Endothelial cell of umbilical vein (primary cell): ENCODE results near the gene NMNAT3. TPM values are rescaled to one million over a fixed set of nuclear protein-coding genes. Genes with fewer than 3 reads are reported as not detected.

Experiments
- BruUV-seq: library from RNA; stranded (reverse); fragments of 400-500 nt; replicated peaks from 2 replicates; lab custom pipeline; 2021; lab: Mats Ljungman, UMichigan
- CTCF ChIA-PET: fragments of 300-600, 350-600 bp; sonication (Branson Sonifier 250); formaldehyde crosslinking; loops from one replicate; lab custom pipeline; 2021; ENCODE audit warnings: antibody characterized with exemption, inconsistent platforms; lab: Charles Lee
- POLR2A ChIA-PET: fragments of 300-600, 350-600 bp; sonication (Branson Sonifier 250); formaldehyde crosslinking; loops from one replicate; lab custom pipeline; 2021; ENCODE audit warnings: antibody characterized with exemption, inconsistent platforms; lab: Charles Lee
- DNase-seq: peaks from one replicate; pipeline ENCODE4 v3.0.0-alpha.2; 2011; ENCODE audit warnings: low read depth, low spot score
- FAIRE-seq: peaks from 2 replicates; lab custom pipeline; 2011; peaks lifted over from hg19 to GRCh38; lab: Jason Lieb, UNC
- H2AFZ ChIP-seq: 2 replicates; pipeline ENCODE4 v1.6.0; 2012; ENCODE audit warnings: low read depth, low read length, control low read depth, inconsistent platforms
- H3K27ac ChIP-seq: 2 replicates; pipeline ENCODE4 v1.5.1; 2011; ENCODE audit warnings: low read depth, mild to moderate bottlenecking, control low read depth, low read length, moderate library complexity; ENCODE audit not compliant: insufficient read depth
- H3K27me3 ChIP-seq, 2 experiments: 2 replicates each; pipeline versions ENCODE4 v1.6.0 to v1.6.1; 2011; ENCODE audit warnings: low read length in 2 of 2, mixed read lengths in 1 of 2; ENCODE audit not compliant: control insufficient read depth in 2 of 2, insufficient read depth in 2 of 2
- H3K36me3 ChIP-seq, 2 experiments: 2 replicates in 1 of 2; 3 replicates in 1 of 2; pipeline ENCODE4 v1.5.1; 2011; ENCODE audit warnings: low read length in 2 of 2, mild to moderate bottlenecking in 1 of 2, moderate library complexity in 1 of 2; ENCODE audit not compliant: control insufficient read depth in 2 of 2, insufficient read depth in 2 of 2; ENCODE audit errors: extremely low read depth in 1 of 2
- H3K4me1 ChIP-seq: 3 replicates; pipeline ENCODE4 v1.5.1; 2011; ENCODE audit warnings: mild to moderate bottlenecking, low read length; ENCODE audit not compliant: control insufficient read depth, insufficient read depth; ENCODE audit errors: extremely low read depth
- H3K4me2 ChIP-seq: 2 replicates; pipeline ENCODE4 v1.6.1; 2011; ENCODE audit warnings: low read length, control low read depth, mixed read lengths; ENCODE audit not compliant: insufficient read depth
- H3K4me3 ChIP-seq, 3 experiments: fragments of 200-600 bp in 1 of 3; sonication (generic), shearing (Covaris generic) in 1 of 3; replicated peaks in 1 of 3; 2 replicates each; pipeline ENCODE4 v1.5.1; 2011 to 2016; ENCODE audit warnings: control low read depth in 3 of 3, low read length in 3 of 3, mild to moderate bottlenecking in 2 of 3, inconsistent platforms in 1 of 3, low read depth in 1 of 3, moderate library complexity in 1 of 3; ENCODE audit not compliant: insufficient read depth in 1 of 3
- H3K79me2 ChIP-seq: 2 replicates; pipeline ENCODE4 v1.6.0; 2012; ENCODE audit warnings: low read length, inconsistent platforms; ENCODE audit not compliant: control insufficient read depth, insufficient read depth
- H3K9ac ChIP-seq: replicated peaks from 2 replicates; pipeline ENCODE3; 2011; ENCODE audit warnings: low read length, control low read depth; ENCODE audit not compliant: insufficient read depth; ENCODE audit errors: extremely low read depth
- H3K9me1 ChIP-seq: replicated peaks from 3 replicates; pipeline ENCODE4 v1.6.0; 2011; ENCODE audit warnings: mild to moderate bottlenecking, low read length; ENCODE audit not compliant: control insufficient read depth, insufficient read depth; ENCODE audit errors: extremely low read depth
- H3K9me3 ChIP-seq: replicated peaks from 2 replicates; pipeline ENCODE4 v1.5.1; 2012; ENCODE audit warnings: low read length, inconsistent platforms; ENCODE audit not compliant: control insufficient read depth, insufficient read depth
- H4K20me1 ChIP-seq: replicated peaks from 2 replicates; pipeline ENCODE3; 2011; ENCODE audit warnings: mild to moderate bottlenecking, low read length; ENCODE audit not compliant: control insufficient read depth, insufficient read depth; ENCODE audit errors: extremely low read depth
- EZH2 ChIP-seq: IDR thresholded peaks from 2 replicates; pipeline ENCODE4 v1.6.1; 2012; ENCODE audit warnings: borderline replicate concordance, low read depth, mild to moderate bottlenecking, moderate library complexity, low read length, inconsistent platforms; ENCODE audit not compliant: severe bottlenecking
- FOS ChIP-seq: IDR thresholded peaks from 2 replicates; pipeline ENCODE4 v1.6.1; 2011; ENCODE audit warnings: mild to moderate bottlenecking, low read length, moderate library complexity, borderline replicate concordance; ENCODE audit not compliant: insufficient read depth
- GATA2 ChIP-seq: IDR thresholded peaks from 2 replicates; pipeline ENCODE4 v1.7.0; 2011; ENCODE audit warnings: low read depth, mild to moderate bottlenecking, moderate library complexity, mixed read lengths, low read length; ENCODE audit not compliant: insufficient read length, insufficient read depth
- JUN ChIP-seq: IDR thresholded peaks from 2 replicates; pipeline ENCODE4 v1.6.1; 2011; ENCODE audit warnings: borderline replicate concordance, low read depth; ENCODE audit not compliant: insufficient read length, insufficient read depth
- MYC ChIP-seq: IDR thresholded peaks from one replicate; pipeline ENCODE4 v1.6.1; 2011; ENCODE audit warnings: mild to moderate bottlenecking, low read depth, low read length
- POLR2A ChIP-seq: IDR thresholded peaks from 2 replicates; pipeline ENCODE4 v1.6.1; 2012; ENCODE audit warnings: low read depth, mild to moderate bottlenecking, control low read depth, low read length
- POLR2AphosphoS5 ChIP-seq: IDR thresholded peaks from 2 replicates; pipeline ENCODE4 v1.6.1; 2012; ENCODE audit warnings: low read depth, mild to moderate bottlenecking, control low read depth, low read length, moderate library complexity; ENCODE audit not compliant: insufficient read depth
- dilution Hi-C: fragments of 300-500 bp; cut with MboI; formaldehyde crosslinking; loops from one replicate; pipeline ENCODE4 v1.15.0; 2019; ENCODE audit warnings: low sequenced_read_pairs; ENCODE audit not compliant: extremely low pct_ligation_motif_present
- intact Hi-C: fragments of 100-400 bp; cut with micrococcal nuclease; formaldehyde crosslinking; loops from one replicate; pipeline ENCODE4 v1.10.0; 2022
- polyA plus RNA-seq, 4 experiments: library from polyadenylated mRNA; depleted of rRNA in 3 of 4; stranded (reverse) in 3 of 4; unstranded in 1 of 4; fragments of >200 nt; gene quantifications; 2 replicates each; pipeline versions ENCODE4 v1.2.1 to v1.2.3, GENCODE V29; 2011 to 2012; ENCODE audit warnings: missing spikeins in 1 of 4
- total RNA-seq: library from RNA; stranded (reverse); gene quantifications from 2 replicates; pipeline ENCODE4 v1.2.3, GENCODE V29; 2021
- TF ChIP-seq, protein P1 (sequence below): IDR thresholded peaks from 2 replicates; pipeline ENCODE4 v1.6.1; 2011; ENCODE audit not compliant: insufficient read depth, insufficient read length
- TF ChIP-seq, protein P2 (sequence below), 2 donors: IDR thresholded peaks; 1 replicate in 1 of 2; 2 replicates in 1 of 2; pipeline ENCODE4 v1.5.1; 2011; ENCODE audit warnings: low read length in 2 of 2, mild to moderate bottlenecking in 2 of 2, moderate library complexity in 2 of 2, control low read depth in 1 of 2, inconsistent platforms in 1 of 2, low read depth in 1 of 2; ENCODE audit not compliant: insufficient read depth in 1 of 2; ENCODE audit errors: extremely low read depth in 1 of 2

NMNAT3 gene
- total and polyA plus RNA-seq, 2 donors (not counting 3 experiments of a cell fraction or from before 2014, with no cell fraction given) = 0.59 to 0.60 TPM

DNA sequence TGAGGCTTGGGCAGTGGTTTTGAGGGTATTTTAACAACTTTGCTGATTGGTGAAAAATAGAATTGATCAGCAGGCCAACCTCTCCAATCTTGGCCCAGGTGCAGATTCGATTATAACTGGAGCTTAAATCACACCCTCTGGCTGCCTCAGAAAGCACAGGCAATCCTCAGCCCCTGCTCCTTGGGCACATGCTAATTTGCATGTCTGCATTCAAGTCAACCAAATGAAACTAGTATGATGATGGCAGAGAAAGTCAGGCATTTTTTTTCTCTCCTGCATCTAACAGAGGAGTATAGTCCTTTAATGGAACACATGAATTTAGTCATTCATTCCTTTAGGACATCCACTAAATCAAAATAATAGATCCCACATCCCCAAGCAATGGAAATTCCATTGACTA, 16.8 kb upstream of the NMNAT3 start:
- dilution Hi-C loops = no loop called here
- Histone ChIP-seq H3K36me3 (no peaks in the 10 kb centered on the region), H3K9me1 (no peaks in the 10 kb centered on the region), H3K27me3 (no peaks in the 10 kb centered on the region), H3K79me2 (no peaks in the 10 kb centered on the region), H3K27ac (no peak overlapping the region), H4K20me1 (no peaks in the 10 kb centered on the region), H3K4me2 (no peak overlapping the region), H2AFZ (no peak overlapping the region), H3K4me3 (no peak overlapping the region), H3K4me1 (no peaks in the 10 kb centered on the region), H3K9ac (no peak overlapping the region), H3K9me3 (no peaks in the 10 kb centered on the region)
- intact Hi-C loops = no loop called here
- no peak for DNase-seq
- ChIA-PET POLR2A (no interaction called here), CTCF (no interaction called here)
- no TSS peak for BruUV-seq
- no peak for FAIRE-seq
- TF ChIP-seq GATA2 = no peak
- TF ChIP-seq, protein P1, sequence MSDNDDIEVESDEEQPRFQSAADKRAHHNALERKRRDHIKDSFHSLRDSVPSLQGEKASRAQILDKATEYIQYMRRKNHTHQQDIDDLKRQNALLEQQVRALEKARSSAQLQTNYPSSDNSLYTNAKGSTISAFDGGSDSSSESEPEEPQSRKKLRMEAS = no peak
- TF ChIP-seq POLR2AphosphoS5 = no peak
- TF ChIP-seq JUN = no peak
- no peak for TF ChIP-seq EZH2
- TF ChIP-seq, protein P2, sequence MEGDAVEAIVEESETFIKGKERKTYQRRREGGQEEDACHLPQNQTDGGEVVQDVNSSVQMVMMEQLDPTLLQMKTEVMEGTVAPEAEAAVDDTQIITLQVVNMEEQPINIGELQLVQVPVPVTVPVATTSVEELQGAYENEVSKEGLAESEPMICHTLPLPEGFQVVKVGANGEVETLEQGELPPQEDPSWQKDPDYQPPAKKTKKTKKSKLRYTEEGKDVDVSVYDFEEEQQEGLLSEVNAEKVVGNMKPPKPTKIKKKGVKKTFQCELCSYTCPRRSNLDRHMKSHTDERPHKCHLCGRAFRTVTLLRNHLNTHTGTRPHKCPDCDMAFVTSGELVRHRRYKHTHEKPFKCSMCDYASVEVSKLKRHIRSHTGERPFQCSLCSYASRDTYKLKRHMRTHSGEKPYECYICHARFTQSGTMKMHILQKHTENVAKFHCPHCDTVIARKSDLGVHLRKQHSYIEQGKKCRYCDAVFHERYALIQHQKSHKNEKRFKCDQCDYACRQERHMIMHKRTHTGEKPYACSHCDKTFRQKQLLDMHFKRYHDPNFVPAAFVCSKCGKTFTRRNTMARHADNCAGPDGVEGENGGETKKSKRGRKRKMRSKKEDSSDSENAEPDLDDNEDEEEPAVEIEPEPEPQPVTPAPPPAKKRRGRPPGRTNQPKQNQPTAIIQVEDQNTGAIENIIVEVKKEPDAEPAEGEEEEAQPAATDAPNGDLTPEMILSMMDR (IDR thresholded peaks at IDR 0.05; ENCODE audit: extremely low read depth in 1 of 2, insufficient read depth in 1 of 2, low read depth in 1 of 2, low read length in 2 of 2) = no peak
- TF ChIP-seq MYC = no peak
- no peak for TF ChIP-seq POLR2A
- no peak for TF ChIP-seq FOS
